ENCODE measurements around the gene ABTB2. TPM values are rescaled to one million over a fixed set of nuclear protein-coding genes. Genes with fewer than 3 reads are reported as not detected.

The ABTB2 gene
- total RNA-seq, 1 experiment from 2014 or later = 5.5 TPM

DNA sequence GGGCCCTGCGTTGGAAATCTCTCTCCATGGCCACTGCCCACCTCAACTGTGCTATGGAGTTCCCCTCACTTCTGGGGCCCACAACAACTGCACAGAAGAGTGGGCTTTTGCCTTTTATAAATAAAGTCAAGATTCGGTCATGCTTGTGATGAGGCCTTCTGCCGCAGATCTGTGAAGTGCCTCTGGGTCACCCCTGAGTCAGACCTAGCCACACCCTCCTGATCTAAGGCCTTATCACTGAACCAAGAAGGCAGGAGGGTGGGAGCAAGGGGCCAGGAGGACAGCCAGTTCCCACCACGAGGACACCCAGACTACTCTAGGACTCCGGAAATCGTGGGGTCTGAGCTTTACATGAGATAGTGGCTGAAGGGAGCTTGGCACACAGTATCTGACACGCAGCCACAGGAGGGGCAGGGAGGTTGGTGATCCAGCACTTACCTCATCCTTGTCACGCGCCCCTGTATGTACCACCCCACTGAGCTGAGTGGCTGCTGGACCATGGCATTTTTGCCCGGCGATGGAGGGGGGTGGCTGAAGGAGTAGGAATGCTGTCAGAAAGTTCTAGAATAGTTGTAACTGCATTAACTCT, 115.7 kb downstream of the ABTB2 start:
- Histone ChIP-seq H3K27ac (ENCODE audit: insufficient read length, low read depth, low read length) (no peak overlapping the region), H3K79me2 (ENCODE audit: insufficient read depth, low read length) (no peaks in the 10 kb centered on the region), H3K56ac (ENCODE audit: insufficient read length, low read depth, low read length) (no peak overlapping the region), H3K23me2 (ENCODE audit: insufficient read length, low read depth, low read length, poor library complexity, severe bottlenecking) (no peaks in the 10 kb centered on the region), H4K8ac (replicated peaks; ENCODE audit: insufficient read length, low read depth, low read length) (no peak overlapping the region), H3K4me2 (ENCODE audit: insufficient read depth, insufficient read length, low read length) (no peak overlapping the region), H3K27me3 (ENCODE audit: insufficient read depth, low read length) (no peaks in the 10 kb centered on the region), H3K14ac (ENCODE audit: insufficient read depth, low read length) (no peak overlapping the region; the same call in 1 of the 2 replicates), H2AFZ (ENCODE audit: low read length) (no peak overlapping the region), H4K20me1 (ENCODE audit: control insufficient read depth, insufficient read depth, insufficient read length) (no peaks in the 10 kb centered on the region), H3K4me1 (ENCODE audit: insufficient read depth, low read length) (no peaks in the 10 kb centered on the region), H2BK120ac (ENCODE audit: low read depth, low read length, poor library complexity, severe bottlenecking) (no peak overlapping the region), H2BK15ac (ENCODE audit: low read depth, low read length) (no peak overlapping the region), H3T11ph (ENCODE audit: low read length) (no peak overlapping the region), H2AK5ac (ENCODE audit: insufficient read length, low read length) (no peak overlapping the region), H2BK20ac (ENCODE audit: low read depth, low read length, poor library complexity, severe bottlenecking) (no peak overlapping the region), H3K23ac (ENCODE audit: insufficient read length, low read depth, low read length) (no peak overlapping the region), H2BK12ac (ENCODE audit: insufficient read length, low read depth, low read length) (no peak overlapping the region), H3K9ac (ENCODE audit: extremely low read depth, insufficient read length, low read length) (no peak overlapping the region), H4K91ac (ENCODE audit: insufficient read length, low read depth, low read length) (no peak overlapping the region), H3K79me1 (ENCODE audit: insufficient read depth, low read depth, low read length, poor library complexity, severe bottlenecking) (no peaks in the 10 kb centered on the region), H3K9me3 (ENCODE audit: control insufficient read depth, low read depth, low read length) (no peaks in the 10 kb centered on the region), H3K18ac (ENCODE audit: insufficient read length, low read depth, low read length) (no peak overlapping the region), H3K4ac (ENCODE audit: low read depth, low read length) (no peak overlapping the region), H2BK5ac (ENCODE audit: insufficient read length, low read length) (no peak overlapping the region), H4K5ac (ENCODE audit: insufficient read length, low read depth, low read length) (no peak overlapping the region)
- WGBS (ENCODE audit: extremely low coverage, insufficient read length, low lambda C conversion rate) = no CpG with 5 or more reads among the region's 11 CpGs
- peaks cover 16 to 20% of the 10 kb centered on the region in 2 experiments for H3K4me1 Mint-ChIP-seq
- no peak for DNase-seq
- H3K27me3 Mint-ChIP-seq (ENCODE audit: low read depth) = no peaks in the 10 kb centered on the region
- peak overlapping the region in 2 of 3 experiments; percentile 6 to 21; a peak in 2 of 7 replicates for H3K27ac Mint-ChIP-seq
- H3K36me3 Mint-ChIP-seq (ENCODE audit: insufficient read depth in 1 of 3, low read depth in 3 of 3) = no peaks in the 10 kb centered on the region; a peak in 1 of 7 replicates
- no peak overlapping the region for H3K4me3 Mint-ChIP-seq
- TF ChIP-seq, protein P1, sequence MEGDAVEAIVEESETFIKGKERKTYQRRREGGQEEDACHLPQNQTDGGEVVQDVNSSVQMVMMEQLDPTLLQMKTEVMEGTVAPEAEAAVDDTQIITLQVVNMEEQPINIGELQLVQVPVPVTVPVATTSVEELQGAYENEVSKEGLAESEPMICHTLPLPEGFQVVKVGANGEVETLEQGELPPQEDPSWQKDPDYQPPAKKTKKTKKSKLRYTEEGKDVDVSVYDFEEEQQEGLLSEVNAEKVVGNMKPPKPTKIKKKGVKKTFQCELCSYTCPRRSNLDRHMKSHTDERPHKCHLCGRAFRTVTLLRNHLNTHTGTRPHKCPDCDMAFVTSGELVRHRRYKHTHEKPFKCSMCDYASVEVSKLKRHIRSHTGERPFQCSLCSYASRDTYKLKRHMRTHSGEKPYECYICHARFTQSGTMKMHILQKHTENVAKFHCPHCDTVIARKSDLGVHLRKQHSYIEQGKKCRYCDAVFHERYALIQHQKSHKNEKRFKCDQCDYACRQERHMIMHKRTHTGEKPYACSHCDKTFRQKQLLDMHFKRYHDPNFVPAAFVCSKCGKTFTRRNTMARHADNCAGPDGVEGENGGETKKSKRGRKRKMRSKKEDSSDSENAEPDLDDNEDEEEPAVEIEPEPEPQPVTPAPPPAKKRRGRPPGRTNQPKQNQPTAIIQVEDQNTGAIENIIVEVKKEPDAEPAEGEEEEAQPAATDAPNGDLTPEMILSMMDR (conservative IDR thresholded peaks at IDR 0.05) = no peak
- no peaks in the 10 kb centered on the region for H3K9me3 Mint-ChIP-seq
